ENCODE data around the gene ATP5F1E. TPM values are rescaled to one million over a fixed set of nuclear protein-coding genes. Genes with fewer than 3 reads are reported as not detected.

ATP5F1E gene
- total RNA-seq, 1 donor from 2014 or later = 81.8 TPM

GRCh38 chr20:59063358-59064213 is 31.5 kb upstream of the ATP5F1E start:
- Mint-ChIP-seq H3K9me3 (no peaks in the 10 kb centered on the region), H3K4me3 (peak overlapping the region; percentile 35), H3K27me3 (peaks cover 7% of the 10 kb centered on the region), H3K36me3 (no peaks in the 10 kb centered on the region), H3K4me1 (ENCODE audit: unreplicated experiment) (peaks cover 11% of the 10 kb centered on the region), H3K27ac (peak overlapping the region; percentile 35)
- DNase-seq (ENCODE audit: extremely low spot score, unreplicated experiment) = no peak
- no peak for TF ChIP-seq CTCF (conservative IDR thresholded peaks at IDR 0.05)

GRCh38 chr20:59062081-59062480 is 29.9 kb upstream of the ATP5F1E start:
- no peak for TF ChIP-seq CTCF (conservative IDR thresholded peaks at IDR 0.05)
- Mint-ChIP-seq H3K9me3 (no peaks in the 10 kb centered on the region), H3K4me3 (no peak overlapping the region), H3K36me3 (no peaks in the 10 kb centered on the region), H3K27me3 (peaks cover 7% of the 10 kb centered on the region), H3K4me1 (ENCODE audit: unreplicated experiment) (peaks cover 11% of the 10 kb centered on the region), H3K27ac (no peak overlapping the region)
- no peak for DNase-seq (ENCODE audit: extremely low spot score, unreplicated experiment)

- Mint-ChIP-seq H3K27me3 (peaks cover 3% of the 10 kb centered on the region), H3K27ac (no peak overlapping the region), H3K4me3 (no peak overlapping the region), H3K36me3 (no peaks in the 10 kb centered on the region), H3K4me1 (ENCODE audit: unreplicated experiment) (peaks cover 4% of the 10 kb centered on the region), H3K9me3 (no peaks in the 10 kb centered on the region)
- no peak for DNase-seq (ENCODE audit: extremely low spot score, unreplicated experiment)
- TF ChIP-seq CTCF (conservative IDR thresholded peaks at IDR 0.05) = peak; percentile 30
These were observed 23.2 kb upstream of the ATP5F1E start for GRCh38 chr20:59055302-59055701.

- TF ChIP-seq CTCF (conservative IDR thresholded peaks at IDR 0.05) = no peak
- Mint-ChIP-seq H3K4me3 (no peak overlapping the region), H3K27ac (peak overlapping the region; percentile 70), H3K4me1 (ENCODE audit: unreplicated experiment) (peaks cover 13% of the 10 kb centered on the region), H3K36me3 (no peaks in the 10 kb centered on the region), H3K27me3 (peaks cover 7% of the 10 kb centered on the region), H3K9me3 (peaks cover 3% of the 10 kb centered on the region)
- DNase-seq (ENCODE audit: extremely low spot score, unreplicated experiment) = no peak
These were observed 19.6 kb upstream of the ATP5F1E start for GRCh38 chr20:59051666-59052185.

GRCh38 chr20:59050437-59050836 is 18.3 kb upstream of the ATP5F1E start:
- no peak for TF ChIP-seq CTCF (conservative IDR thresholded peaks at IDR 0.05)
- Mint-ChIP-seq H3K36me3 (no peaks in the 10 kb centered on the region), H3K27ac (no peak overlapping the region), H3K4me3 (no peak overlapping the region), H3K27me3 (peaks cover 7% of the 10 kb centered on the region), H3K4me1 (ENCODE audit: unreplicated experiment) (peaks cover 13% of the 10 kb centered on the region), H3K9me3 (peaks cover 3% of the 10 kb centered on the region)
- DNase-seq (ENCODE audit: extremely low spot score, unreplicated experiment) = no peak

All from type B pancreatic cell (in vitro differentiated cells).